Amniotic epithelial cell (primary cell): ENCODE data around the gene FAM118A.
"Not testable (repeated sequence)": the region's sequence is repeated elsewhere in the genome, so short reads cannot be mapped to it uniquely, and the experiment has no call there.

Experiments used
- DNase-seq: peaks from one replicate; pipeline ENCODE4 v3.0.0-alpha.2; 2010; ENCODE audit warnings: low read depth

The FAM118A gene

DNA sequence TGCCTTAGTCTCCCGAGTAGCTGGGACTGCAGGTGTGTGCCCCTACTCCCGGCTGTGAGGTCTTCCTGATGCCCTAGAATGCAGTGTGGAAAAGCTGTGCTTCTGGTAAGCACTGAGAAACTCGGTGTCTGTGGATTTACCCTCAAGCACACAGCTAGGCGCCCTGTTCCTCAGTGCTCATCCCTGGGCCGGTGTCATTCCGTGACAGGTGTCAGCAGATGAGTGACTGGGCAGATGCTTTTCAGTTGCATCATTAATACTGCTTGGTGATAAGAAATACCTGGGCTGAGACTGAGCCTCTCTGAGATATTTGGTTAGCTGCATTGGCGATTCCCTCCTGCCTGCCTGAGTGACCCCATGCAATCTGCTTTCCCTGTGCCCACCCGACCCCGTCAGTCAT is 21.8 kb downstream of the FAM118A start:
- no peak for DNase-seq

DNA sequence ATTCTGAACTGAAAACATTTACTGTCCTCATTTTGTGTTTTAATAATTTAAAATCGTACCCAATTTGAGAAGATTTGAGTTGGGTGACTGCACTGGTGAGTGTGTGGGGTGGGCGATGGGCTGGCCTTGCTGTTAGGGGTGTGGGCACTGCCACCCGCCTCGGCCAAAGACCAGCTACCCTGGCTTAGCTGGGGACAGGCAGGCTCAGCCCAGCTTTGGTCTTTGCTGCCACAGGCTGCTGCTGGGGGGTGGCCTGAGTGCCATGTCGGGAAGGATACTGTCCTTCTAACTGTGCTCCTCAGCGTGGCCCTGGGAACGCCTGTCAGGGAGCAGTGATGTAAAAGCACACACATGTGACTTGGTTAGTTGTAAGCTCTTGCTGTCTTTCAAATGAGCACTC is 22.3 kb downstream of the FAM118A start:
- no peak for DNase-seq

DNA sequence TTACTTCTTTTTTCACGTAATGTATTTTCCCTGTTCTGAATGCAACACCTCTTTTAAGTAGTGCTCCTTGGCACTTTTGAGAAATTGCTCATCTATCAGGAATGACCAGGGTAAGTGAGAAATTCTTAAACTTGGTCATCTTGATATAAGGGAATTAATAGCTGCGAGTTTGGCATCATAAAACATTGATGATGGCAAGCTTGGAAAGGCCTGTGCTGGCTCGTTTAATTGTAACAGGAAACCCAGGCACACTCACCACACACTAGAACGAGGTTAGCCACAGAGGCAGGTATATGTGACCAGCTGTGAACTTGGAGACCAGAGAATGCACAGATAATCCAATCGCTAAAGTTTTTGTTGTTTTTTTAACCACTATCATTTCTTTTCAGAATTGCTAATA is 24.3 kb downstream of the FAM118A start:
- no peak for DNase-seq

DNA sequence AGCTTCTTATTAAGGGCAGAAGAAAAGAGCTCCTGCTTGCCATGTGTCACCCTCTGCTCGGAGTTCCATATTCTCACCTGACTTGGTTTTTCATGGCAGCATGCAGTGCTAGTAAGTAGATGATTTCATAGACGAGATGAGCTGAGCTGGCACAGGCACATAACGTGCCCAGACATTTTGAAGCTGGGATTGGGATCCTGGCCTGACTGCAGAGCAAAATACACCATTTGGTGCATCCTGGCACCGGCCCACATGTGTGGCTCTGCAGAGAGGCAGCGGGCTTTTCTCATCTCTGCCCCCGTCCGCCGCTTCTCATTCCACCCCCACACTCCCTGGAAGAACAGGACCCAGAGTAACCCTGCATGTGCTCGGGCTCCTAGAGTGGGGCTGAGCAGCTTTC is 24.8 kb downstream of the FAM118A start:
- no peak for DNase-seq

DNA sequence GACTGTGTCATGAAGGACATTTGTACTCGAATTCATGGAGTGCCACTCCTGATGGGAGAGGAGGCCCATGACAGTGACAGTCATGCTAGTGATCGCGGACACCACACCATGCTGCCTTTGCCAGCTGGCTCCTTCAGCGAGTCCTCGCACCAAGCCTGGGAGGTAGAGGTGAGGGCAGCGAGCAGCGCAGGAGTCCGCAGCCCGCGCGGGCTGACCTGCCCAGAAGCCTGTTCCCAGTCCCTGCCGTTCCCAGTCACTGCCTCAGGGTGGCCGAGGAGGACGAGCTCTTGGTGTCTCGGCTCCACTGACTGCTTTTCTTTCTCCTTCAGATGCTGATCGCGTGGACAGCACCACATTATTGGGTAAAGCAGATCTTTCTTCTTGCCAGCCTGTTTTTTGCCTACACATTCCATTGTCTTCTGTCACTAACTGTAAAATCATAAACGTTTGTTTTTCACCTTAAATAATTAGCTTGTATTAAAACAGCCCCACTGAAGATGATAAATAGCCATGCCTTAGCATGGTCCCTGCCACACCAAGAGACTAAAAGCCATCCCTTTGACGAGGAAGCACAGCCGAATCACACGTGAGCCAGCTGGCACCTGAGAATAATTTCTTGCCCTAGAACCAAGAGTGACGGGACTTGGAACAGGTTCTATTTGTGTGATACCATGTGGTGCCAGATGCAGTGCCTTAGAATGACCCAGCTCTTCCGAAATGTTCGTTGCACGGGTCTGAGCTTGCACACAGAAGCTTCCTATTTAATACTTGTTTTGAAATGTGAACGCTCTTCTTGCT is 25.5 kb downstream of the FAM118A start:
- no peak for DNase-seq

DNA sequence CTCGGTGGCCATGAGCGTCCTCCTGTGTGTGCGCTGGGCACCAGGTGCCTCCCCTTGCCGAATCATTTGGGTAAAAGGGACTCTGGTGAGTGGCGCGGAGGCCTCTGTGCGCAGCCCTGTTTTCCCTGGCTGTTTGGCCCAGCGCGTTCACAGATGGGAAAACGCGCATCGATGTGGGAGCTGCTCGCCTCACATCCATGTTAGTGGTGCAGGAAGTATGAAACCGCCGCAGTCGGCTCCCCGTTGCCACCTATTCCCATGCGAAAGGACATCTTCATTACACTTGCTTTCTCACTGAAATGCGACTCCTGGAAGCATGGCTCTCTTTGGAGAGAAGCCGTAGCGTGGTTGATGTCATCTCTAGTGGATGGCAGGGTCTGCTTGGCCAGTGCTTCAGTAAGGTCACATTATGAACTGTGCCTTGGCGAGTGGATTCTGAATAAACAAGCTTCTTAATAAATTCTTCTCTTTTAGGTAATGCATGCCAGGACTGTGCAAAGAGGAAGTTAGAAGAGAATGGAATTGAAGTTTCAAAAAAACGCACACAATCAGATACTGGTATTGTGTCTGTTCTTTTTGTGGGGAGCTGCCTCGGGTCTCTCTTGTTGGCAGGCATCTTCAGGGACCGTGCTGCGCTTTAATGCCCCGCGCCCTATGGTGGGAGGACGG is 26.3 kb downstream of the FAM118A start:
- DNase-seq = no peak

DNA sequence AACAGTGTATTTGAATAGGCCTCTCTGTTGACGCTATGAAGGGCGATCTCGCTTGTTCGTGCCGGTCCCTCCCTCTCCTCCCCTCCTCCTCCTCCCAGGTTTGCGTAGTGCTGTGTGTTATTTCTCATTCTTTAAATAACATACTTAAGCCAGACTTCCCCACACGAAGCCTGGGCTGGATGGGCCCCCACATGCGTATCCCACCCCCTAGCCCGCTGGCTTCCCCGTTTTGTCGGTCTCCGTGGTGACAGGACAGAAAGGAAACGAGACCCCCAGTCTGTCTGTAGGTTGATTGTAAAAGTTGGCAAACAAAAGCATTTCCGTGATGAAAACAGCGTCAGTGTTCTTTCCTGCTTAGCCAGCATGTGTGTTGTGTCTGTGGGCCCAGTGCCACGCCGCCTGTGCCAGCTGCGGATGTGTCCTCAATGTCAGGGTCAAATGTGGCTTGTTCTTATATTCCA is 27.3 kb downstream of the FAM118A start:
- no peak for DNase-seq

DNA sequence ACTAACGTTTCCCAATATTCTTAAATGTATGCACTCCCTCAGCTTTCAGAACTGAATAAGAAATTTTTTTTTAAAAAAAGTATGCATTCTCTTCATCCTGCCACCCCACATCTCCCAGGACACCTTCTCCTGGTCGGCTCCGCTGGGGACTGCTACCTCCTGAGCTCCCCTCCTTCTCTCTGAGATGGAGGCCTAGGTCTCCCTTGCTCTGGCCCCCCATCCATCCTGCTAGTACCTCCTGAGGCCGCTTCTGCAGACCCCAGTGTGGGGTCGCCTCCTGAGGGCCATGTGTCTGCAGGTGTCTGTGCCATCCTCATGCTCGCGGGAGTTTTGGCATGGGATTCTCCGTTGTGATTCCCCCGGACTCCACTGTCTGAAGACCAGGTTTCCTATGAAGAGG is 27.8 kb downstream of the FAM118A start:
- no peak for DNase-seq

DNA sequence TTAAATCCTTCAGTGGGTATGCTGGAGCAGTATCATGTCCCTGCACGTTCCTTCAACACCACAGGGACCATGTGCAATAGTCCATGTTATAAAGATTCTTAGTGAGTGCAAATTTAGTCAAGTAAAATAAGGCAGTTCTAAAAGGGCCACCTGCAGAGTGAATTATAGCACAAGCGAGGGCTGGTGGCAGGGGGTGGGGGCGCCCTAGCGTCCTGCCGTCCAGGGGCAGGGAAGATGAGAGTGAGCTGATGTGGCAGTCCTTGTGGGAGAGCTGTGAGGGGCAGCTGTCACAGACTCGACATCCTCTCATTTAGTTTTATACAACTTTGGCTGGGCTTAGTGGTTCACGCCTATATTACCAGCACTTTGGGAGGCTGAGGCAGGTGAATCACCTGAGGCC is 29.1 kb downstream of the FAM118A start:
- no peak for DNase-seq

DNA sequence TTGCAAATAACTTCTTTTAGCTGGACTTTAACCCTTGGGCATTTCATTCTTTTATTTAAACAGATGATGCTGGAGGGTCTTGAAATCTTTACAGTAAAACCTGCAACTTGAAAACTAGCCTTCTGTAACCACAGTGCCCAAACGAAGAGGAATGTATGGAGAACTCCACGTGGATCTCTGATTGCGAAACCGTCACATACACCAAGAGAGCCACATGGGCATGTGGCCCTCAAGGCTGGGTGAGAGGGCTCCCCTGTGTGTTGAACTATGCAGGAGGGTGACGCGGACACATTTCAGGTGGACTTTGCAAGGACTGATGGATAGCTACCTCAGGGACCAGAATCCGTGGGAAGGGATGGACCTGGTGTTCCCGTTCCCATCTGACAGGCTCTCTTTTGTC is 30.6 kb downstream of the FAM118A start:
- no peak for DNase-seq

DNA sequence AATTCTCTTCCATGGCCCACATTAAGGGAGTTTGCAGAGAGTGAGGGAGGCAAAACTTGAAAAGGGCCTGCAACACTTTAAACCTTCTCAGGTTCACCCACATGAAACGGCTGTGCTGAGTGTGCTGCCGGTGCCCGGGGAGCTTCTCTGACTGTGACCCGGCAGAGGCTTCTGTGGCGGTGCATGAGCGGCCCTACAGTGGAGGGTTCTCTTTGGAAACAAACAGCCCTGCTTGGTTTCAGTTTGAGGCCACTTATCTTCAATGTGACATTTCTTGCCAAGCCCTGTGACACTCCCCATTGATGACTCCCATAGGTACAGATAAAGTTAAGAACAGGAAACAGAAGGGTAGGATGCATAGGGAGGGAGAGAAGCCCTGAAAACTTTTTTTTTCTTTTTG is 31.8 kb downstream of the FAM118A start:
- DNase-seq = no peak

DNA sequence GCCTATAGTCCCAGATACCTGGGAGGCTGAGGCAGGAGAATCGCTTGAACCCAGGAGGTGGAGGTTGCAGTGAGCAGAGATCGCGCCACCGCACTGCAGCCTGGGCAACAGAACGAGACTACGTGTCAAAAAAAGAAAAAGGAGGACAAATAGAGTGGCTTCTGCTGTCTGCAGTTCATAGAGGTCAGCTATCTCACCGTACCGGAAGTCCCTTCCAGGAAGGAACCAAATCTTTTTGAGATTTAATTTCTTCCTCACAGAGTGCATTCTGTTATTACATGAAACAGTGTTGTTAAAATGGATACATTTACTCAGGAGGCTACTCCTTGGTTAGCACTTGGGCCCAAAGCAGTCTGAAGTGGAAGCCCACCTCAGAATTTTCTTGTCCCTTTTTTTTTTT is 33.4 kb downstream of the FAM118A start:
- DNase-seq = no peak

DNA sequence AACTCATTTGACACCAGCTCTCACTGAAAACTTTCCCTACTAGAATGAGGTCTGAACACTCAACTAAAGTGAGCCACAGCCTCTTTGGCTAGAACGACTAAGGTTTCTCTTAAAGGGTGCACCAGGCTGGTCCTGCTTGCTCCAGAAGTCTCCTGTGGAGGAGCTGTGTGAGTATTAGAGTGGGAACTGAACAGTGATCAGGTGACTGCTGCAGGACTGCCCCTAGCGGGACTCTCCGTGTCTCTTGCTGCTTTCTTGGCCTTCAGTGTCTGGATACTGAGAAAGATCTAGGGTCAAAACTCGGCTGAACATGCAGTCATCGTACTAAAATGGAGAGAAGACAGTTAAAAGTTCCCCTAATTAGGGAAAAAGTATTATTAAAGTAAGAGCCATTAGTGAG is 34.6 kb downstream of the FAM118A start:
- DNase-seq = peak; percentile 43

DNA sequence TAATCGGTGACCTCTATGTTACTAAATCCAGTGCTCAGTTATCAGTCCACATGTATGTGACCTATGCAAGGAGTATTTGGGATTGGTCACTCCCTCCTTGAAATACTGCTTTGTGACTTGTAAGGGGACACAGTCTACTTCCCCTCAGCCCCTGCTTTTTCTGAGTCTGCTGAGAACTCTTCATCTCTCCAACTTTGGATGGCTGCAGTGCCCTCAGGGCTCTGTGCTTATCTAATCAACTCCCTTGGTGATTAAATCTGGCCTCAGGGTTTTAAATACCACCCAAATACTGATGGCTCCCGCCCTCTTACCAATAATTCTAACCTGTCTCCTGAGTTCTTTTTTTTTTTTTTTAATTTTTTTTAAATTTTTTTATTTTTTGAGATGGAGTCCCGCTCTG is 40.2 kb downstream of the FAM118A start:
- DNase-seq = no peak

DNA sequence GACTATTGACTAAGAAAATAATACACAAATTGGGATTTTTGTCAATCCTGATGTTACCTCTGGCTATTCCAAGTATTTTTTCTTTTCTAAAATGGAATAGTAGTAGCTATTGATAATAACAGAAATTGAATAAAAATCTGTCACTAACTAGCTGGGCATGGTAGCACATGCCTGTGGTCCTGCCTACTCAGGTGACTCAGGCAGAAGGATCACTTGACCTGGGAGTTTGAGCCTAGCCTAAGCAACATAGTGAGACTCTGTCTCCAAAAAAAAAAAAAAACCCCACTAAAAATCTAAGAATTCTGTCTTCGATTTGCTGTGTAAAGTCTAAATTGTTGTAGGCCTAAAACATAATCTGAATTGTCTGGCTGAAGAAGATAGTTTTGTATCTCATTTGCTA is 42.2 kb downstream of the FAM118A start:
- no peak for DNase-seq

DNA sequence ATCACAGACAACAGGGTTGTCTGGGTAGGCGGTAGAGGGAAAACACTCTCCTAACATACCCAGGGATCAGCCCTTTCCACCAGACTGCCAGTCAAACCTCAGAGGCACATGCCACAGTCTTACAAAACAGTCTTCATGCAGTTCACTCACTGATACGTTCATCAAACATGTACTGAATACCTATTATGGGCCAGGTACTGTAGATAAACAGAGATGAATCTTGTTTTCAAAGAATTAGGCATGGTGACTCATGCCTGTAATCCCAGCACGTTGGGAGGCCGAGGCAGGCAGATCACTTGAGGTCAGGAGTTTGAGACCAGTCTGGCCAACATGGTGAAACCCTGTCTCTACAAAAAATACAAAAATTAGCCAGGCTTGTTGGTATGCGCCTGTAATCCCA is 43.0 kb downstream of the FAM118A start:
- DNase-seq = peak; percentile 72

DNA sequence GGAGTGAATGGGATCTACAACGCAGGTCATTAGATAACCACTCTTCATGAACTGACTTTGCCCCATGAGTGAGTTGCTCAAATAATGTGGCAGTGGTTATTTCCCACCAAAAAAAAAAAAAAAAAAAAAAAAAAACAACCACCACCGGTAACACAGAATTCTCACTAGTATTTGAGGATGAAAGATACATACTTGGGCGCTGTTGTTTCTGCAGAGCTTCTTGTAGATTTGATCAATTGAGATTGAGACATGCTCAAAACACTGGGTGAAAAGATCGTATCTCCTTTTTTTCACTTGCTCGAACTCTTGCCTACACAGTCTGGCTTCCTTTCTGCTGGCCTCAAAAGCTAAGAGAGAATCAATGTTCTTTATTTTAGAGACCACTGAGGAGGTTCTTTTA is 44.1 kb downstream of the FAM118A start:
- no peak for DNase-seq

DNA sequence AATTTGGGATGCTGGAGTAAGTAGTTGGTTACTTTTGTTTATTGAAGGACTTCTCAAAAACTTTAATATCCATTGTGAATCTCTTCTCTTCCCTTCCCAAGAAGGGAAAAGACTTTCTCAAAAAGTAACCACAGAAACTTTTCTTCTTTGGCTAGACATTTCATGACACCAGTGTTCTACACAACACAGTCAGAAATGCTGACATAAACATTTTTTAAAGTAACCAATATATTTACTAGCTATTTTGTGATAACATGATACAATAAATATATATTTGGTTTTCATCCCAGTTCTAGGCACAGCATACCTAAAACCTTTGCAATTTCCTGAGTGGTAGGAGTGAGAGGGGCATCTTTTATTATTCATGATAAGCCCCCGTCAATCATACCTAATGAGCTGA is 47.8 kb downstream of the FAM118A start:
- DNase-seq = no peak

DNA sequence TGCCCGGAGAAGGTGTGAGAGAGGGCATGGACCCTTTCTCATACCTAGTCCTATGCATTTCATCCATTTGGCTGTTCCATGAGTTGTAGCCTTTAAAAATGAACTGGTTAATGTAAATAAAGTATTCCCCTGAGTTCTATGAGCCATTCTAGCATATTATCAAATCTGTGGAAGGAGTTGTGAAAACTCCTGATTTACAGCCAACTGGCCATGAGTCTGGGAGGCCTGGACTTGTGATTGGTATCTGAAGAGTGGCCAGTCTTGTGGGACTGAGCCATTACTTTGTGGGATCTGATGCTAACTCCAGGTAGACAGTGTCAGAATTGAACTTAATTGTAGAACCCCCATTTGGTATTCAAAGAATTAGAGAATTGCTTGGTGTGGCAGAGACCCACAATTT is 48.4 kb downstream of the FAM118A start:
- DNase-seq = peak; percentile 3

DNA sequence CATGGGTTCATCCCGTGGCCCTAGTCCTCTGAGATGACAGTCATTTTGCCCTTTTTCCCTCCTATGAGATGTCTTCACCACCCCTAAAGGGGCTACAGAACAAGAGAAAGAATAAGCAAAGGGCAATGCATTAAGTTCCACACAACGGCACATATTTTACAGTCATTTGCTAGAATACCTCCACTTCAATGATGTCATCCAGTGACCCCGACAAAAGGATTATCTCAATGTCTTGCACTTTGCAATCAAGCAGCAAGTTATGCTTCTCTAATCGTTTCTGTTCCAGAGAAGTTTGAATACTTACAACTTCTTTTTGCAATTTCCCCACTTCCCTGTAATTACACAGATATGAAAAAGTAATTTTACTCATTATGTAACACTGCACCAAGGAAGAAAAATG is 49.9 kb downstream of the FAM118A start:
- no peak for DNase-seq

DNA sequence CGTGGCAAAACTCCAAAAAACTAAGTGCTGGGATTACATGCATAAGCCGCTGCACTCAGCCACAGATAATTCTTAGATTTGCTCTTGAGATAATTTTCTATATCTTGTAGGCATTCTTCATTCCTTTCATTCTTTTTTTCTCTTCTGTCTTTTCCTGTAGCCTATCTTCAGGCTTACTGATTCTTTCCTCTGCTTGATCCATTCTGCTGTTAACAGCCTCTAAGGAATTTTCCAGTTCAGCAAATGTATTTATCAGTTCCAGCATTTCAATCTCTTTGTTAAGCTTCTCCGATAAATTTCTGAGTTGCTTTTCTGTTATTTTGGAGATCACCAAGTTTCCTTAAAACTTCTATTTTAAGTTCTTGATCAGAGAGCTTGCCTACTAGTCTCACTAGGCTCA is 57.0 kb downstream of the FAM118A start:
- peak; percentile 2 for DNase-seq

DNA sequence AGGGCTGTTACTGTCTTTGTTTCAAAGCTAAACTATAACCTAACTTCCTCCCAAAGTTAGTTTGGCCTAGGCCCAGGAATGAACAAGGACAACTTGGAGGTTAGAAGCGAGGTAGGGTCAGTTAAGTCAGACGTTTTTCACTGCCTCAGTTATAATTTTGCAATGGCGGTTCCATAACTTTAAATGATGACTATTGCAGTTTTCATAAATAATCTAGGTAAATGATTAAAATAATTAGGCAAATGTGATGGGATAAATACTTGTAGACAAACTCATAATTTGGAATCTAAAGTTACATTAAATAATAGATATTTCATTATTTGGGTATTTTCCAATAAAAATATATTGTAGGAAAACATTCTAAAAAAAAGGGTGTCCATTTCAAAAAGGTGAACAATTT is 63.9 kb downstream of the FAM118A start:
- not testable (repeated sequence) for DNase-seq

DNA sequence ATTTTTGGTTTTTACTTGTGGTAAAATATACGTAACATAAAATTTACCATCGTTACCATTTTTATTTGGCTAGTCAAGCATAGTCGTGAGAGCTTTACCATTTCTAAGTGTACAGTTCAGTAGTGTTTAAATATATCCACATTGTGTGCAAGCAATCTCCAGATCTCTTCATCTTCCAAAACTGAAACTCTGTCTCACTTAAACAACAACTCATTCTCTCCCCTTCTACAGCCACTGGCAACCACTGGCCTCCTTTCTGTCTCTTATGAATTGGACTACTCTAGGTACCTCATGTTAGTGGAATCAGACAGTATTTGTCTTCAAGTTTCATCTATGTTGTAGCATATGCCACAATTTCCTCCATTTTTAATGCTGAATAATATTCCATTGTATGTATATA is 66.3 kb downstream of the FAM118A start:
- DNase-seq = no peak

DNA sequence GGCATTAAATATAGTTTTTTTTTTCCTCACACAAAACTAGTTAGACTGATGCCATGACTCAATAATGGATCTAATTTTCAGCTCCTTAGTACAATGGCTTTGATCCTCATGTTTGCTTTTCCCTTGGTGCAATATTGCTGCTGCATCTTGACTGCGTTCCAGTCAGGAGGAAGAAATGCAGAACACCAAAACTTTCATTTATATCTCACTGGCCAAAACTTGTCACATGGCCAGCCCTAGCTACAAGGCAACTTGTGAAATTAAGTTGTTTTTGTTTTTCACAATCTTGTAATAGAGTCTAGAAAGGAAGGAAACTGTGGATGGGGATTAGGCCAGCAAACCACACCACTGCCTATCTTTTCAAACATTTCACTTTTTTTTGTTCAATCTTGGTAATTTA is 67.0 kb downstream of the FAM118A start:
- DNase-seq = peak; percentile 24
